CD4-positive, alpha-beta T cell treated with Interleukin-21 for 1 hour (primary cell): ENCODE results near the gene PCGF1.
"Not testable (repeated sequence)": the region's sequence is repeated elsewhere in the genome, so short reads cannot be mapped to it uniquely, and the experiment has no call there.

Experiments
- DNase-seq: peaks from one replicate; pipeline ENCODE4 v3.0.0-alpha.2; 2020

The PCGF1 gene

GRCh38 chr2:74498500-74499266 lies 8.8 kb downstream of the PCGF1 start:
- DNase-seq, result no peak

GRCh38 chr2:74497777-74498499 lies 9.6 kb downstream of the PCGF1 start:
- DNase-seq, result peak; percentile 27

- no peak for DNase-seq
Measured at GRCh38 chr2:74496997-74497776, 10.3 kb downstream of the PCGF1 start.

- DNase-seq, result no peak
Measured at GRCh38 chr2:74495440-74495839, 12.1 kb downstream of the PCGF1 start.

DNA sequence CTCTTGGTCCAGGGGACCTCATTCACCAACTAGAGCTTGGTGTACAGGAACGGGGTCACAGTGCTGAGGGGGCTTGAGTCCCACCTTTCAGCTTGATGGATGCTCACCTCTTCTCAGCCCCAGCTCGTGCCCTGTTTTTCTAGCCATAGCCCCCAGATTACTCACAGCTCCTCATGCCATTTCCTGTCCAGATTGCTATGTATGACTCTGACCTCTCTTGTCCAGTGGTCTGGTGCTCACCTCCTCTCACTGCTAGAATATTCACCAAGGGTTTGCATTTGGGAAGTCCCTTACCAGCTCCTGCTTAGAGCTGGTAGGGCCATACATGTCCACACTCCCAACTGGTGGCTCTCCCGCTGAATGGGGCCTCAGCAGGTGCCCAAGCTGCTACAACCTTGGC lies 13.9 kb downstream of the PCGF1 start:
- no peak for DNase-seq

GRCh38 chr2:74491648-74492544 lies 15.6 kb downstream of the PCGF1 start:
- DNase-seq, result no peak

DNA sequence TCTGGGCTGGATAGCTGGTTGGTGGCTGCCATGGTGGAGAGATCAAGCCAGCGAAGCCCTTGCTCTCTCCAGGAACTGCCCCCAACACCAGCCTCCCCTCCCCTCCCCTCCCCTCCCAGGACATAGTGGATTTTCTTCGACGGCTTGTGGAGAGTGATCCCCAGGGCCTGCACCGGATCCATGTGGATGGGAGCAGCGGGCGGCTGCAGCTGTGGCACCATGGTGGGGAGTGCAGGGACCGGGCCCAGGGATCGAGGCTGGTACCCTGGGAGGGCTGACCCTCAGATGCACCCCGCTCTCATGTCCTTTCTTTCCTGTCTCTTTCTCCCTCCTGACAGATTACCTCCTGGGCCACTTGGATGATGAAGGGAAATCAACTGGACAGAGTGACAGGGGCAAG lies 17.6 kb downstream of the PCGF1 start:
- DNase-seq, result no peak

DNA sequence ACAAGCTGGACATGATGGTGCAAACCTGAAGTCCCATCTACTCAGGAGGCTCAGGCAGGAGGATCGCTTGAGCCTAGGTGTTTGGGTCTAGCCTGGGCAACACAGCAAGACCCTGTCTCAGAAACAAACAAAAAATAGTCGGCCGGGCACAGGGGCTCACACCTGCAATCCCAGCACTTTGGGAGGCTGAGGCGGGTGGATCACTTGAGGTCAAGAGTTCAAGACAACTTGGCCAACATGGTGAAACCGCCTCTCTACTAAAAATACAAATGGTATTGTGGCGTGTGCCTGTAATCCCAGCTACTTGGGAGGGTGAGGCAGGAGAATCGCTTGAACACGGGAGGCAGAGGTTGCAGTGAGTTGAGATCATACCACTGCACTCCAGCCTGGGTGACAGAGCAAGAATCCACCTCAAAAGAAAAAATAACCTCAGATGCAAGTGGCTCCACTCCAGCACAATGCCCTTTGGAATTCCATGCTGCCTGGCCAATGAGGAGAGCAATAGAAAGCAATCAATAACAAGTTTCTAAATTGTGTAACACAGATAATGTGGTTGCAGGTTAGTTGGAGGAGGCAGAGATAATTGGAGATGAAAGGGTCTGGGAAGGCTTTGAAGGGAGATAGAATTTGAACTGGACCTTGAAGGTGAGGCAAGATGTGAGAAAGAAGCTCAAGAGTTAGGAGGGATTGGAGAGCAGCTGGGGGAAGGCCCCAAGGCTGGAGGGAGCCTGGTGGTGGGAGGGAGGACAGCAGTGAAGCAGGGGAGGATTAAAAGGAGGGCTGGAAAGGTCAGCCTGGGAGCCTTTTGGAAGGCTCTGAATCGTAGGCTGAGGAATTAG lies 18.6 kb downstream of the PCGF1 start:
- DNase-seq, result no peak

GRCh38 chr2:74486141-74486540 lies 21.4 kb downstream of the PCGF1 start:
- no peak for DNase-seq

DNA sequence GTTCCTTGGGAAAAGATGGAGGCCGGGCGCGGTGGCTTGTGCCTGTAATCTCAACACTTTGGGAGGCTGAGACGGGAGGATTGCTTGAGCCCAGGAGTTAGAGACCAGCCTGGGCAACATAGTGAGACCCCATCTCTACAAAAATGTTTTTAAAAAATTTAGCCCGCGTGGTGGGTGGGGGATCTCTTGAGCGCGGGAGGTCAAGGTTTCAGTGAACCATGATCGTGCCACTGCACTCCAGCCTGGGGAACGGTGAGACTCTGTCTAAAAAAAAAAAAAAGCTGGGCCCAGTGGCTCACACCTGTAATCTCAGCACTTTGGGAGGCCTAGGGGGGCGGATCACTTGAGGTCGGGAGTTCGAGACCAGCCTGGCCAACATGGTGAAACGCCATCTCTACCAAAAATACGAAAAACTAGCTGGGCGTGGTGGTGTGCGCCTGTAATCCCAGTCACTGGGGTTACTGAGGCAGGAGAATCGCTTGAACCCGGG lies 23.8 kb downstream of the PCGF1 start:
- DNase-seq, result not testable (repeated sequence)

DNA sequence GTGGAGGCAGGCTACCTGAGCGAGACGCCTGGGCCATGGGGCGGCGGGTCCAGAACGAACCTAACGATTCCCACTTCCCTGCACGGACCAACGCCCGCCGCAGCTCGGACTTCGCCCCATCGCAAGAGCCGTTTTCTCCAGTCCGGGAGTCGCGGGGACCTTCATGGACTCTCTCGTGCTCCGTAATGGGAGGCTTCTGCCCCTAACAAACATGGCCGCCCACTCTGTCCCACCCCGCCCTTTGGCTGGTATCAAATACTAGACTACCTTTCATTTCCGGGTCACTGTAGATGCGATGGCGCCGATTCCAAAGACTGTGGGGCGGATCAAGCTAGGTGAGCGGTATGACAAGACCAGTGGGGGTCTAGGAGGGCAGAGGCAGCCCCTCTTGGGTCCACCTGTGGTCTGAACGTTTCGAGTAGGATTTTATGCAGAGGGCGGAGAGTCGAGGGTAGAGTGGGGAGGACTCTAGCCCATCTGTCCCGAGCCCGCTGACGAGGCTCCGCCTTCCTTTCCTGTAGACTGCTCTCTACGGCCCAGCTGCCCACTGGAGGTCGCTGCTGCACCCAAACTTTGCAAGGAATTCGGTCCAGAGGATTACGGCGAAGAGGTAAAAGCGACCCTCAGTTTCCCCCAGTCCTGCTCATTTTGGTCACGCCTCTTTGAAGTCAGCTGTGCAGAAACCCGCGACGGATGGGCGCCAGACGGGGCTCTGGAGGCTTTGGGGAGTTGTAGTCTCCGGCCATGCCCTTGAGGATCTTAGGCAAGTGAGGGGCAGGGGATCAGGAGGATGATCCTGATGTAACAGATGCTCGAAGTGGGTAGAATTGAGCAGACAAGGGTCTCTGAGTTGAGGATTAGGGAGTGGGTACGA lies 24.5 kb downstream of the PCGF1 start, which contains the start of the genes CCDC142 and TTC31:
CCDC142 (minus strand) TSS at position 198 of the 874 bp plus-strand sequence; CDS start at position 37, 161 bp downstream.
TTC31 (plus strand) TSS at position 281 of the 874 bp plus-strand sequence; CDS start at position 296, 15 bp downstream.
- peak; percentile 95 for DNase-seq

DNA sequence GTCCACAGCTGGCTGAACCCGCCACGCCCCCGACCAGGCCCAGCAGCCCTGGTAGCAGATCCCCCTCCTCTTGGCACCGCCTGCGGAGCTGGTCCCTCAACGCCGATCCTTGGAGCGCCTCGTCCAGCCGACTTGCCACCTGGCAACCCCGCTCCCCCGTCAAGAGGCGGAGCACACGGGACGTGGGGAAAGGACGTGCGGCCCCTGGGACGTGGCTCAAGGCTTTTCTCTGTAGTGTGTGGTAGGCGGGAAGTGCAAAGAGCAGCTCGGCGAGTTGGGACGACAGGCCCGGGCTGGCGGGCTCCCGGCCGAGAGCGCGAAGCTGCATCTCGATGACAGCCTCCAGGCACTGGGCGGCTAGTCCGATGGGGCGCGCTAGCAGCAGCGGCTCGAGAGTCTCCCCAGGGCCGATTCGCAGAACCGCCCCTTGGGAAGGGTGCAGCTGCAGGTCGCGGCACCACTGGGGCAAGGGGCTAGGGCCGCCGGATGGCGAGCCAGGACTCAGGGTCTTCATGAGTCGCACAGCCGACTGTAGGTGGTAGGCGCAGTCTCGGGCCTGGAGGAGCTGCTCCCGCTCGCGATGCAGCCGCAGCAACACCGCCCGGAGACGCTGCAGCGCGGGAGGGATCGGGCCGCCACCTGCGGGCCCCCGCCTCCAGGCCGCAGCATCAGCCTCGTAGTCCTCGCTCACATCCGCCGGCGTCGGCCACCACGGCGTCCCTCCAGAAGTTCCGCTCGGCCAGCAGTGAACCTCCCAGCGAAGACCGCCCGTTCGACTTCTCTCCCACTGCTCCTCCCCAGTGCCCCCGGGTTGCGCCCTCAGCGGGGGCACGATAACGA lies 25.3 kb downstream of the PCGF1 start:
- DNase-seq, result peak; percentile 69

DNA sequence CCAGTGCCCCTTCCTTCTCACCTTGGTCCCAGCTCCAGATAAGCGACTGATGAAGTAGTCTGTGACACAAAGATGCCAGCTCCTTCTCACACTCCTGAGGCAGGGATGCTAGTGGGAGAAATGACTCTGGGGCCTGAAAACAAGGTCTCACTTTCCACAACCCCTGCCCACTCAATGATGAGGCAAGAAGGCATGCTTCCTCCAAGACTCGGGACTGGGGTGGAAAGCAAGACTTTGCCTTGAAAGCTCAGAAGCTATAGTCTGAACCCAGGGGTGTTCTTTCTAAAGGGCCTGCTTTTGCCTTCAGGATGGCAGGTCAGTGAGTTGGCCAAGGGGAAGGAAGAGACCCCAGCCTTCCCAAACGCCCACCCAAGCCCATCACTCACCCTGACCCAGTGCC lies 26.1 kb downstream of the PCGF1 start:
- no peak for DNase-seq

GRCh38 chr2:74474899-74475298 lies 32.6 kb downstream of the PCGF1 start:
- DNase-seq, result no peak

DNA sequence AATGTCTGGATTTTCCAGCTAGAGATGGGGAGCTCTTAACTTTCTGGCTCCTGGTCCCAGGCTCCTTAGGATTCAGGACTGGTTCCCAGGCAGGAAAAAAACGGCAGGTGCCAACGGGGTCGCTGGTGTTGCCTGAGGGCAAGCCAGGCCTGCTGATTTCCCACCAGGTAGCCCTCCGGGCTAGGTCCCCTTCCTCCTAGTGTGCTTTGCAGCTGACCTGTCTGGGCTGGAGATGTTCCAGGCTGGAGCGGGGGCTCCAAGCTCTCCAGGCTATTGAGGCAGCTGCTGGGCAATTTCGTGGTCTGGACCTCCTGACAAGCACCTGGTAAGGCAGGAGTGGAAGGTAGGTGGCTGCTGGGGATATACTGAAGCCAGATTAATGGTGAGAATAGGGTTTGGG lies 33.0 kb downstream of the PCGF1 start:
- DNase-seq, result no peak

DNA sequence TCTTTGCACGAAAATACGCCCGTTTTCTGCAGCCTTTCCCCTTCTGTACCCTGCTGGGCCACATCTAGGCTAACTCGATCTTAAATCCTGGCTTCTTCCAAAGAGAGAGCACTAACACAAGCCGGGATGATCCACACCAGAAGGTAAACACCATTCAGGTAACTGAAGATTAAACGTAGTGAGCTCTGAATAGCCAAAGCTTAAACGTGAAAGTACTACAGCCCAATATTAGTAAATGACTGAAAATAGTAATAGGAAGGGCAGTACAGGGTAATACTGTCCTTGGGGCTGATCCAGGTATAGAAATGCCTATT lies 34.6 kb downstream of the PCGF1 start:
- DNase-seq, result no peak

DNA sequence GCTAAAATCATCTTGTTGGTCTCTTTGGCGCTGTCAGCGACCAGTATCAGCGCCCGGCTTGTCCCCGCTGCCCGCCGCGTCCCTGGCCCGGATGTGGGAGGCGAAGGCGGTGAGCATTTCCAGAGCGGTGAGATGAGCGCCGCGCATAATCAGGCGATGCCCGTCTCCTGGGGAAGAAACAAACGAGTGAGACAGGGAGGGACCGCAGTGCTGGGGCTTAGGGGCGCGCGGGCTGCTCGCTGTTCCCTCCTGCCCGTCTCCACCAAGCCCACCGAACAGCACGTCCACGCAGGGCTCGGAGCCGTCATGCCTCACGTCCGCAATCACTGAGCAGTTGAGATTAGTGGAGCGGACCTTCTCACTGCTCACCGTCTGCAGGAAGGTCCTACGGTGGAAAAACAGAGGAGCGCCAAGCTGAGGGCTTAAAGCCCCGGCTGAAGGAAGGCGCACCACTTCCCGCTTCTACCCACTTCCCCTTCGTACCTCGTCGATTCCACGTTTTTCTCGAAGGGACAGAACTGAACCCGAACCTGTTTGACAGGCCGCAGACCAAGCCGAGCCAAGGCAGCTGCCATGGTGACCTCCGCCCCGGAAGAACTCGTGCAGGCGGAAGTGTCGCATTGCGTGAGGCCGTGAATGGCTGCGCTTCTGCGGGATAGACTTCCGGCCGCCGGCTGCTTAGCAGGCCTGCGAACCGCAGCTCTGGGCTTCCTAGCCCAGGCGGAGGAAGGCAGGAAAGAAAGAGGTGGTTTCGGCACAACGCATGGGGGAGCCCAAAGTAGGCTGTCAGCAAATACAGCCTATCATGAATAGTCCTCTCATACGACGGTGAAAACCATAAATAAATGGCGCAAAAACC lies 35.2 kb downstream of the PCGF1 start, which contains the start of gene MRPL53:
MRPL53 (minus strand) TSS at position 595 of the 859 bp plus-strand sequence; CDS start at position 575, 20 bp downstream.
- DNase-seq, result peak; percentile 96
